Endothelial cell of umbilical vein (primary cell): Measurements from ENCODE around the gene INSYN2B. TPM values are rescaled to one million over a fixed set of nuclear protein-coding genes. Genes with fewer than 3 reads are reported as not detected.

Experiments
- BruUV-seq: library from RNA; stranded (reverse); fragments of 400-500 nt; replicated peaks from 2 replicates; lab custom pipeline; 2021; lab: Mats Ljungman, UMichigan
- CTCF ChIA-PET: fragments of 300-600, 350-600 bp; sonication (Branson Sonifier 250); formaldehyde crosslinking; loops from one replicate; lab custom pipeline; 2021; ENCODE audit warnings: antibody characterized with exemption, inconsistent platforms; lab: Charles Lee
- POLR2A ChIA-PET: fragments of 300-600, 350-600 bp; sonication (Branson Sonifier 250); formaldehyde crosslinking; loops from one replicate; lab custom pipeline; 2021; ENCODE audit warnings: antibody characterized with exemption, inconsistent platforms; lab: Charles Lee
- DNase-seq: peaks from one replicate; pipeline ENCODE4 v3.0.0-alpha.2; 2011; ENCODE audit warnings: low read depth, low spot score
- FAIRE-seq: peaks from 2 replicates; lab custom pipeline; 2011; peaks lifted over from hg19 to GRCh38; lab: Jason Lieb, UNC
- H2AFZ ChIP-seq: 2 replicates; pipeline ENCODE4 v1.6.0; 2012; ENCODE audit warnings: low read depth, low read length, control low read depth, inconsistent platforms
- H3K27ac ChIP-seq: 2 replicates; pipeline ENCODE4 v1.5.1; 2011; ENCODE audit warnings: low read depth, mild to moderate bottlenecking, control low read depth, low read length, moderate library complexity; ENCODE audit not compliant: insufficient read depth
- H3K27me3 ChIP-seq, 2 experiments: 2 replicates each; pipeline versions ENCODE4 v1.6.0 to v1.6.1; 2011; ENCODE audit warnings: low read length in 2 of 2, mixed read lengths in 1 of 2; ENCODE audit not compliant: control insufficient read depth in 2 of 2, insufficient read depth in 2 of 2
- H3K36me3 ChIP-seq, 2 experiments: 2 replicates in 1 of 2; 3 replicates in 1 of 2; pipeline ENCODE4 v1.5.1; 2011; ENCODE audit warnings: low read length in 2 of 2, mild to moderate bottlenecking in 1 of 2, moderate library complexity in 1 of 2; ENCODE audit not compliant: control insufficient read depth in 2 of 2, insufficient read depth in 2 of 2; ENCODE audit errors: extremely low read depth in 1 of 2
- H3K4me1 ChIP-seq: 3 replicates; pipeline ENCODE4 v1.5.1; 2011; ENCODE audit warnings: mild to moderate bottlenecking, low read length; ENCODE audit not compliant: control insufficient read depth, insufficient read depth; ENCODE audit errors: extremely low read depth
- H3K4me2 ChIP-seq: 2 replicates; pipeline ENCODE4 v1.6.1; 2011; ENCODE audit warnings: low read length, control low read depth, mixed read lengths; ENCODE audit not compliant: insufficient read depth
- H3K4me3 ChIP-seq, 3 experiments: fragments of 200-600 bp in 1 of 3; sonication (generic), shearing (Covaris generic) in 1 of 3; replicated peaks in 1 of 3; 2 replicates each; pipeline ENCODE4 v1.5.1; 2011 to 2016; ENCODE audit warnings: control low read depth in 3 of 3, low read length in 3 of 3, mild to moderate bottlenecking in 2 of 3, inconsistent platforms in 1 of 3, low read depth in 1 of 3, moderate library complexity in 1 of 3; ENCODE audit not compliant: insufficient read depth in 1 of 3
- H3K79me2 ChIP-seq: 2 replicates; pipeline ENCODE4 v1.6.0; 2012; ENCODE audit warnings: low read length, inconsistent platforms; ENCODE audit not compliant: control insufficient read depth, insufficient read depth
- H3K9ac ChIP-seq: replicated peaks from 2 replicates; pipeline ENCODE3; 2011; ENCODE audit warnings: low read length, control low read depth; ENCODE audit not compliant: insufficient read depth; ENCODE audit errors: extremely low read depth
- H3K9me1 ChIP-seq: replicated peaks from 3 replicates; pipeline ENCODE4 v1.6.0; 2011; ENCODE audit warnings: mild to moderate bottlenecking, low read length; ENCODE audit not compliant: control insufficient read depth, insufficient read depth; ENCODE audit errors: extremely low read depth
- H3K9me3 ChIP-seq: replicated peaks from 2 replicates; pipeline ENCODE4 v1.5.1; 2012; ENCODE audit warnings: low read length, inconsistent platforms; ENCODE audit not compliant: control insufficient read depth, insufficient read depth
- H4K20me1 ChIP-seq: replicated peaks from 2 replicates; pipeline ENCODE3; 2011; ENCODE audit warnings: mild to moderate bottlenecking, low read length; ENCODE audit not compliant: control insufficient read depth, insufficient read depth; ENCODE audit errors: extremely low read depth
- CTCF ChIP-seq, 2 donors: IDR thresholded peaks; 1 replicate in 1 of 2; 2 replicates in 1 of 2; pipeline ENCODE4 v1.5.1; 2011; ENCODE audit warnings: low read length in 2 of 2, mild to moderate bottlenecking in 2 of 2, moderate library complexity in 2 of 2, control low read depth in 1 of 2, inconsistent platforms in 1 of 2, low read depth in 1 of 2; ENCODE audit not compliant: insufficient read depth in 1 of 2; ENCODE audit errors: extremely low read depth in 1 of 2
- EZH2 ChIP-seq: IDR thresholded peaks from 2 replicates; pipeline ENCODE4 v1.6.1; 2012; ENCODE audit warnings: borderline replicate concordance, low read depth, mild to moderate bottlenecking, moderate library complexity, low read length, inconsistent platforms; ENCODE audit not compliant: severe bottlenecking
- FOS ChIP-seq: IDR thresholded peaks from 2 replicates; pipeline ENCODE4 v1.6.1; 2011; ENCODE audit warnings: mild to moderate bottlenecking, low read length, moderate library complexity, borderline replicate concordance; ENCODE audit not compliant: insufficient read depth
- GATA2 ChIP-seq: IDR thresholded peaks from 2 replicates; pipeline ENCODE4 v1.7.0; 2011; ENCODE audit warnings: low read depth, mild to moderate bottlenecking, moderate library complexity, mixed read lengths, low read length; ENCODE audit not compliant: insufficient read length, insufficient read depth
- JUN ChIP-seq: IDR thresholded peaks from 2 replicates; pipeline ENCODE4 v1.6.1; 2011; ENCODE audit warnings: borderline replicate concordance, low read depth; ENCODE audit not compliant: insufficient read length, insufficient read depth
- MAX ChIP-seq: IDR thresholded peaks from 2 replicates; pipeline ENCODE4 v1.6.1; 2011; ENCODE audit not compliant: insufficient read depth, insufficient read length
- MYC ChIP-seq: IDR thresholded peaks from one replicate; pipeline ENCODE4 v1.6.1; 2011; ENCODE audit warnings: mild to moderate bottlenecking, low read depth, low read length
- POLR2A ChIP-seq: IDR thresholded peaks from 2 replicates; pipeline ENCODE4 v1.6.1; 2012; ENCODE audit warnings: low read depth, mild to moderate bottlenecking, control low read depth, low read length
- POLR2AphosphoS5 ChIP-seq: IDR thresholded peaks from 2 replicates; pipeline ENCODE4 v1.6.1; 2012; ENCODE audit warnings: low read depth, mild to moderate bottlenecking, control low read depth, low read length, moderate library complexity; ENCODE audit not compliant: insufficient read depth
- dilution Hi-C: fragments of 300-500 bp; cut with MboI; formaldehyde crosslinking; loops from one replicate; pipeline ENCODE4 v1.15.0; 2019; ENCODE audit warnings: low sequenced_read_pairs; ENCODE audit not compliant: extremely low pct_ligation_motif_present
- intact Hi-C: fragments of 100-400 bp; cut with micrococcal nuclease; formaldehyde crosslinking; loops from one replicate; pipeline ENCODE4 v1.10.0; 2022
- polyA plus RNA-seq, 4 experiments: library from polyadenylated mRNA; depleted of rRNA in 3 of 4; stranded (reverse) in 3 of 4; unstranded in 1 of 4; fragments of >200 nt; gene quantifications; 2 replicates each; pipeline versions ENCODE4 v1.2.1 to v1.2.3, GENCODE V29; 2011 to 2012; ENCODE audit warnings: missing spikeins in 1 of 4
- total RNA-seq: library from RNA; stranded (reverse); gene quantifications from 2 replicates; pipeline ENCODE4 v1.2.3, GENCODE V29; 2021

INSYN2B gene
- total and polyA plus RNA-seq, 2 donors (not counting 3 experiments of a cell fraction or from before 2014, with no cell fraction given), result 8.2 to 17.1 TPM

GRCh38 chr5:169946743-169947295, 33.5 kb downstream of the INSYN2B start:
- no TSS peak for BruUV-seq
- POLR2A ChIA-PET, result interaction anchor here (0.9 kb wide), 1 partner anchor 34 kb away, joined by 3 read pairs; the partner anchor contains the start of gene INSYN2B
- TF ChIP-seq CTCF (IDR thresholded peaks at IDR 0.05; ENCODE audit: extremely low read depth in 1 of 2, insufficient read depth in 1 of 2, low read depth in 1 of 2, low read length in 2 of 2) (no peak), JUN (no peak), POLR2AphosphoS5 (no peak), GATA2 (no peak), FOS (no peak), MYC (no peak), POLR2A (no peak), EZH2 (no peak), MAX (no peak)
- DNase-seq (no peak), FAIRE-seq (no peak)
- dilution Hi-C loops, result no loop called here
- no peak overlapping the region for H3K4me3 ChIP-seq
- H3K9me3 ChIP-seq, result no peaks in the 10 kb centered on the region
- H3K27ac ChIP-seq, result no peak overlapping the region
- no peaks in the 10 kb centered on the region for H4K20me1 ChIP-seq
- CTCF ChIA-PET, result interaction anchor here (0.7 to 8.5 kb wide), 7 partner anchors 10 to 124 kb away, joined by 3 to 64 read pairs (median 5); partner anchors contain the start of gene INSYN2B
- peaks cover 50% of the 10 kb centered on the region for H3K79me2 ChIP-seq
- no peaks in the 10 kb centered on the region for H3K36me3 ChIP-seq
- H3K27me3 ChIP-seq, result no peaks in the 10 kb centered on the region
- no peak overlapping the region for H3K4me2 ChIP-seq
- peaks cover 12% of the 10 kb centered on the region for H3K4me1 ChIP-seq
- H3K9ac ChIP-seq, result no peak overlapping the region
- intact Hi-C loops, result loop anchor here (1.0 kb wide), 2 partner anchors 24 to 33 kb away; partner anchors contain the start of gene INSYN2B
- no peak overlapping the region for H2AFZ ChIP-seq
- no peaks in the 10 kb centered on the region for H3K9me1 ChIP-seq
